KOPT-K1 (cell line): Measurements from ENCODE around the gene CSDE1.
"Not testable (repeated sequence)": the region's sequence is repeated elsewhere in the genome, so short reads cannot be mapped to it uniquely, and the experiment has no call there.

ENCODE experiments used
- H3K27ac ChIP-seq: fragments of 200-600 bp; sonication (generic); 2 replicates; pipeline ENCODE4 v1.5.1; 2016; ENCODE audit warnings: antibody characterized with exemption, mild to moderate bottlenecking, low read depth, low read length; ENCODE audit not compliant: poor library complexity, severe bottlenecking
- H3K36me3 ChIP-seq: fragments of 200-600 bp; sonication (generic); 2 replicates; pipeline ENCODE4 v1.5.1; 2017; ENCODE audit warnings: antibody characterized with exemption, mild to moderate bottlenecking, low read length, moderate library complexity; ENCODE audit not compliant: insufficient read depth
- H3K9me3 ChIP-seq: fragments of 200-600 bp; sonication (generic); 2 replicates; pipeline ENCODE4 v1.5.1; 2017; ENCODE audit warnings: antibody characterized with exemption, low read length, mild to moderate bottlenecking; ENCODE audit not compliant: insufficient read depth, poor library complexity, severe bottlenecking

CSDE1 gene

DNA sequence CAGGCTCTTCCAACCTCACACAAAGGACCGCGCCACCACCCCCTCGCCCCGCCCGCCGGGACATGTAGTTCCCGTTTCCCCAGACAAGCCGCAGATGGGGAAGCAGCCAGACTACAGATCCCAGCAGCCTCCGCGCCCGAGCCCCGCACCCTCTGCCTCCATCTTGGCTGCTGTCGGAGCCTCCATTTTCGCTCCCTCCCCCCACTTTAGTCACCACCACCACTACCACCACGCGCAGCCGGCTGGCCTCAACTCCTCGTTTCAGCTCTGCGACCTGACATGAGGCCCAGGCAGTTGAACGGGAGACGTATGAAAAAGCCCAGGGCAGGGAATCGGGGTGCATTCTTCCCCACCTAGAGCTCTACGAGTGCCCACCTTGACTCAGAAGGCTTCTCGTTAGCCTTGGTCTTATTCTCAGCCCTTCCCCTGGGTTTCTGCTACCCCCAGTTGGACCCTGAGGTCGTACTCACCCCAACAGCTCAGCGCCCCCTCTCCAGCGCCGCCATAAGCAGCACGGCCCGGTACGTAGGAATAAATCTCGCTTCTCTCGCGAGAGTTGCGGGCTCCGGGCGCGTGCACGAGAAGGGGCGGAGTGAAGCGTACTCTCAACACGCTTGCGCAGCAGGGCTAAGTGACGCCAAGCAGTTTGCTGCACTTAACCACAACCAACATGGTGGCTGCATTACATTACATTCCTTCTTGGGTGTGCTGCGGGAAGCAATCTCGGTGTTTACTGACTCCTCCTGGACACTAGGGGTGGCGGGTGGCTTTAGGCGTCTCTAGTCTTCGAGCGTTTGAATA lies at the start of gene CSDE1:
TSS of gene CSDE1 (minus strand) at position 530 of the 801 bp plus-strand sequence. CDS start 18,094 bp downstream, outside the sequence.
- Histone ChIP-seq H3K9me3 (no peaks in the 10 kb centered on the region), H3K27ac (peak within 1 kb of the TSS; percentile 99), H3K36me3 (peaks cover 13% of the 10 kb centered on the region)

DNA sequence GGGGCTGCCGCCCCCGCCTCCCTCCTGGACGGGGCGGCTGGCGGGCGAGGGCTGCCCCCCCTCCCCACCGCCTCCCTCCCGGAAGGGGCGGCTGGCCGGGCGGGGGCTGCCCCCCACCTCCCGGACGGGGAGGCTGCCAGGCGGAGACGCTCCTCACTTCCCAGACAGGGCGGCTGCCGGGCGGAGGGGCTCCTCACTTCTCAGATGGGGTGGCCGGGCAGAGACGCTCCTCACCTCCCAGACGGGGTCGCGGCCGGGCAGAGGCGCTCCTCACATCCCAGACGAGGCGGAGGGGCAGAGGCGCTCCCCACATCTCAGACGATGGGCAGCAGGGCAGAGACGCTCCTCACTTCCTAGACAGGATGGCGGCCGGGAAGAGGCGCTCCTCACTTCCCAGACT lies 46.7 kb upstream of the CSDE1 start:
- not testable (repeated sequence) for H3K27ac ChIP-seq, H3K9me3 ChIP-seq, H3K36me3 ChIP-seq

DNA sequence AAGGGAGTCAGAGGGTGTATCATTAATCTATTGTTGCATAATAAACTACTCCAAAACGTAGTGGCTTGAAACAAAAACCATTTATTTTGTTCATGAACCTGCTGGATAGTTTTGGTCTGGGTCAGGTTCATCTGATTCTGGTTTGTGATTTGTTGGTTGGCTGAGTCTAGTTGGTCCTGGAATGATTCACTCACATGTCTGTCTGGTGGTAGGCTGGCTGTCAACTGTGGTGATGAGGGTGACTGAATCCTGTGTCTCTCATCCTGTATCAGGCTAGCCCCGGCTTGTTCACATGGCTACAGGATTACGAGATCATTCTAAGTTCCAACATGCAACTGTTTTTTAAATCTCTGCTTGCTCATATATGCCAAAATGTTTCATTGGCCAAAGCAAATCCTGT lies 45.2 kb upstream of the CSDE1 start:
- Histone ChIP-seq H3K27ac (no peak overlapping the region), H3K9me3 (peaks cover 4% of the 10 kb centered on the region), H3K36me3 (no peaks in the 10 kb centered on the region)

DNA sequence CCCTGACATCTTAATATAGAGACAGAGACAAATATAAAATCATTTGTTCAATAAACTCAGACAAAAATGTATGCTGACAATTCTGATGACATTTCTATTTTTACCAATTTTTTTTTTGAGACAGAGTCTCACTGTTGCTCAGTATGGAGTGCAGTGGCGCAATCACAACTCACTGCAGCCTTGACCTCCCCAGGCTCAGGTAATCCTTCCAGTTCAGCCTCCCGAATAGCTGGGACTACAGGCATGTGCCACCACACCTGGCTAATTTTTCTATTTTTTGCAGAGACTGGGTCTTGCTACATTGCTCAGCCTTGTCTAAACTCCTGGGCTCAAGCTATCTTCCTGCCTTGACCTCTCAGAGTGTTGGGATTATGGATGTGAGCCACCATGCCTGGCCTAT lies 36.3 kb upstream of the CSDE1 start:
- Histone ChIP-seq H3K36me3 (no peaks in the 10 kb centered on the region), H3K27ac (no peak overlapping the region), H3K9me3 (peaks cover 5% of the 10 kb centered on the region)

DNA sequence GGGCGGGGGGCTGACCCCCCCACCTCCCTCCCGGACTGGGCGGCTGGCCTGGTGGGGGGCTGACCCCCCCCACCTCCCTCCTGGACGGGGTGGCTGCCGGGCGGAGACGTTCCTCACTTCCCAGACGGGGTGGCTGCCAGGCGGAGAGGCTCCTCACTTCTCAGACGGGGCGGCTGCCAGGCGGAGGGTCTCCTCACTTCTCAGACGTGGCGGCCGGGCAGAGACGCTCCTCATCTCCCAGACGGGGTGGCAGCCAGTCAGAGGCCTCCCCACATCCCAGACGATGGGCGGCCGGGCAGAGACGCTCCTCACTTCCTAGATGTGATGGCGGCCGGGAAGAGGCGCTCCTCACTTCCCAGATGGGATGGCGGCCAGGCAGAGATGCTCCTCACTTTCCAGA lies 32.8 kb upstream of the CSDE1 start:
- H3K27ac ChIP-seq, H3K36me3 ChIP-seq: not testable (repeated sequence)
- peaks cover 16% of the 10 kb centered on the region for H3K9me3 ChIP-seq

DNA sequence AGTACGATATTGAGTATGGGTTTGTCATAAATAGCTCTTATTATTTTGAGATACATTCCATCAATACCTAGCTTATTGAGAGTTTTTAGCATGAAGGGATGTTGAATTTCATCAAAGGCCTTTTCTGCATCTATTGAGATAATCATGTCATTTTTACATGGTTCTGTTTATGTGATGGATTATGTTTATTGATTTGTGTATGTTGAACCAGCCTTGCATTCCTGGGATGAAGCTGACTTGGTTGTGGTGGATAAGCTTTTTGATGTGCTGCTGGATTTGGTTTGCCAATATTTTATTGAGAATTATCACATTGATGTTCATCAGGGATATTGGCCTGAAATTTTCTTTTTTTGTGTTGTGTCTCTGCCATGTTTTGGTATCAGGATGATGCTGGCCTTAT lies 28.7 kb upstream of the CSDE1 start:
- H3K9me3 ChIP-seq: peaks cover 11% of the 10 kb centered on the region
- H3K36me3 ChIP-seq, H3K27ac ChIP-seq: not testable (repeated sequence)

DNA sequence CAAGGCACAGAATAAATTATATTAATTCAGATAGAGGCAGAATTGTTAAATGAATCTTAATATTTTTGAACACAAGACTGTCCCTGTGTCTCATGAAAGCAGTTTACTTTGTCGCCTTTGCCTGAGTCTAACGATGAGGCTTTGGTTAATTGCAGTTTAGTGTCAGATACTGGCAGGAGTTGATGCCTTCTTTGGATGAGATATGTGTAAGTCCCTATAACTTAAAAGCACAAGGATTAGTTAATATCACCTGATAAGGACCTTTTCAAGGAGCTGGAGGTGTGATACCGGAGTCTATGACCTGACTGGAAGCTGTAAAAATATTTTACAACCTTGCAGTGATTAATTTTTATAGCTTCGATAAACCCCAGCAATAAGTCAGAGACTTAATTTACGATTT lies 24.7 kb upstream of the CSDE1 start:
- H3K36me3 ChIP-seq: peaks cover 17% of the 10 kb centered on the region
- no peak overlapping the region for H3K27ac ChIP-seq
- H3K9me3 ChIP-seq: peaks cover 11% of the 10 kb centered on the region

DNA sequence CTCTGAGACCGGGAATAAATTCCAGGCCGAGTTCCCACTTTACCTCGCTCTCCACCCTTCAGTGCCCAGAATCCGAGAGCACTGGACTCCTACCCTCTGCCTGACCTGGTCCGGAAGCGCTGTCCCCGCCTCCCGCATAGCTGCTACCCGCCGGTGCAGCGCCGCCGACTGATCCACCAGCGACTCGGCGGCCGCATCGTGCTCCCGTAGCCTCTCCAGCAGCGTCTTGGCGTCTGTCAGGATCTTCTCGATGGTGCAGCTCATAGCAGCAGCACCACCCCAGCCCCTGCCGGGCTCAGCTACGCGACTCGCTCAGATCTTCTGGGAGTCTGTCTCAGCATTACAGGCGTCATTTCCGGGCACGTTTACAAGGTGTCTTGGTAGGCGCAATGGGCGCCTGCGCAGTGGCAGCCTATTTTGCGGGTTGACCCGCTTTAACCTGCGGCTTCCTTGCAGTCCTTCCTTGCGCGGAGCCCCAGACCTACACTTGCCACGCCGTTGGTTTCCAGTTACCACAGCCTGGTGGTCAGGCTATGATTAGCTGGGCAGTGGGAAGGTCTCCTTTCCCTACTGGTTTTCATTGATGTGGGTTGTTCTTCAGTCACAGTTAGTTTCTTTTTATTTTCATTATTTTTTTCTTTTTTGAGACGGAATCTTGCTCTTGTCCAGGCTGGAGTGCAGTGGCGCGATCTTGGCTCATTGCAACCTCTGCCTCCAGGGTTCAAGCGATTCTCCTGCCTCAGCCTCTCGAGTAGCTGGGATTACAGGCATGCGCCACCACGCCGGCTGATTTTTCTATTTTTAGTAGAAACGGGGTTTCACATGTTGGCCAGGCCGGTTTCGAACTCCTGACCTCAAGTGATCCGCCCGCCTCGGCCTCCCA lies 22.8 kb upstream of the CSDE1 start, which contains the start of gene SIKE1:
TSS of gene SIKE1 (minus strand) at position 342 of the 883 bp plus-strand sequence. CDS start at position 264, 78 bp downstream.
- Histone ChIP-seq H3K36me3 (peaks cover 34% of the 10 kb centered on the region), H3K27ac (peak within 1 kb of the TSS; percentile 76), H3K9me3 (peaks cover under 1% of the 10 kb centered on the region)

DNA sequence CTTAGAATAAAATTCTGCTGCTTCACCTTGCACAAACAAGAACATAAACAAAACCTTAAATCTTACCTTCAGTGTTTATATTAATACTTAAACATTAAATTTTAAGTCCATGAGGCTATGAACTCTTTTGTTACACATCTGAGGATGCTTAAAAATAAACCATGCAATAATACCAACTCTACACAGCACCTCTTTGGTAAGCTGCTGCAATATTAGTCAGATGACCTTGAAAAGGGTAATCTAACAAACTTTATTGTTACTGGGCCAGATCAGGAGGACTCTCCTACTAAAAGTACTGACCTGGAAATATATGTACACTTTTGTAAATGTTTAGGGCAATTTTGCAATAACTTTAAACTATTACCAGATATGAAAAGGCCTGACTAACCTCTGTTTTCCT lies 21.9 kb upstream of the CSDE1 start:
- Histone ChIP-seq H3K36me3 (peaks cover 43% of the 10 kb centered on the region), H3K27ac (peak overlapping the region; percentile 76), H3K9me3 (no peaks in the 10 kb centered on the region)

DNA sequence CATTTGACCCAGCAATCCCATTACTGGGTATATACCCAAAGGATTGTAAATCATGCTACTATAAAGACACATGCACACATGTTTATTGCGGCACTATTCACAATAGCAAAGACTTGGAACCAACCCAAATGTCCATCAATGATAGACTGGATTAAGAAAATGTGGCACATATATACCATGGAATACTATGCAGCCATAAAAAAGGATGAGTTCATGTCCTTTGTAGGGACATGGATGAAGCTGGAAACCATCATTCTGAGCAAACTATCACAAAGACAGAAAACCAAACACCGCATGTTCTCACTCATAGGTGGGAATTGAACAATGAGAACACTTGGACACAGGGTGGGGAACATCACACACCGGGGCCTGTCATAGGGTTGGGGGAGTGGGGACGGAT lies 18.9 kb upstream of the CSDE1 start:
- H3K9me3 ChIP-seq, H3K27ac ChIP-seq: not testable (repeated sequence)
- peaks cover 68% of the 10 kb centered on the region for H3K36me3 ChIP-seq

DNA sequence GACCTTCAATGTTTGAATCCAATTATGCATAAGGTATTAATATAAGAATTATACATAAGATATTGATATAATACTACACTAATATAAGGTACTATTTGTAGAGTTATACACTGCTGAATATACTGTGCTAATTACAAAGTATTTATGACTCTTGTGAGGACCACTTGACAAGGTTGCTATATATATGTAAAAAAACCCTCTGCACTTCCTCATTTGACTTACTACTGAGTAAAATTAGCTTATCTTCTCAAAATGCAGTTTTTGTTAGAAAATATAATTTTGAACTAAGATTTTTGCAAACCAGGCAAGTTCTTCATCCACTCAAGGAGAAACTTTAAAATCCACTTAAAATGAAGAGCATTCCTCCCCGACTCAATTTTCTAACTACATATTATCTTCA lies 14.2 kb upstream of the CSDE1 start:
- Histone ChIP-seq H3K27ac (no peak overlapping the region), H3K36me3 (peaks cover 66% of the 10 kb centered on the region), H3K9me3 (no peaks in the 10 kb centered on the region)

DNA sequence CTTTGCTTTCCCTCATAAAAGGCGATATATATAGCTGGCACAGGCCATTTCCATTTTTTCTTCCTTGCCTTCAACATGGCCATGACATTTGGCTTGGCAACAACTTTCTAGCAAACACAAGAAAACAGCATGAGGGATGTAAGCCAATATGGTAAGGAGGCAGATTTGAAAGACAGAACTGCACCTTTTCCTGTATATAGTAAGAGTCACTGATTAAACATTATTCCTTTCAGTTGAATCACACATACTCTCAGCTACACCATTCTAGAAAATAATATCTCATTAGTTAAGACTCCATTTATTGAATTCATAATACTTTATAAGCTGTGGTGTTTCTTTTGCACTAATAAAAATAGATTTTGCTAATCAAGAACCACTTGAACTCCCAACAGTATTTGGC lies 13.2 kb upstream of the CSDE1 start:
- Histone ChIP-seq H3K27ac (no peak overlapping the region), H3K36me3 (peaks cover 58% of the 10 kb centered on the region), H3K9me3 (no peaks in the 10 kb centered on the region)

DNA sequence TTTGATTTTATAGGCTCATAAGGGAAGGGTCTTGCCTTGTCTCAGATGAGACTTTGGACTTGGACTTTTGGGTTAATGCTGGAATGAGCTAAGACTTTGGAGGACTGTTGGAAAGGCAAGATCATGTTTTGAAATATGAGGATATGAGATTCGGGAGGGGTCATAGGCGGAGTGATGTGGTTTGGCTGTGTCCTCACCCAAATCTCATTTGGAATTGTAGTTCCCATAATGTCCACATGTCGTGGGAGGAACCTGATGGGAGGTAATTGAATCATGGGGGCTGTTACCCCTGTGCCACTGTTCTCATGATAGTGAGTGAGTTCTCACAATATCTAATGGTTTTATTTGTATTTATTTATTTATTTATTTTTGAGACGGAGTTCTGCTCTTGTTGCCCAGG lies 6.9 kb upstream of the CSDE1 start:
- Histone ChIP-seq H3K36me3 (peaks cover 5% of the 10 kb centered on the region; the same call in 1 of the 2 replicates), H3K27ac (no peak overlapping the region), H3K9me3 (no peaks in the 10 kb centered on the region)

DNA sequence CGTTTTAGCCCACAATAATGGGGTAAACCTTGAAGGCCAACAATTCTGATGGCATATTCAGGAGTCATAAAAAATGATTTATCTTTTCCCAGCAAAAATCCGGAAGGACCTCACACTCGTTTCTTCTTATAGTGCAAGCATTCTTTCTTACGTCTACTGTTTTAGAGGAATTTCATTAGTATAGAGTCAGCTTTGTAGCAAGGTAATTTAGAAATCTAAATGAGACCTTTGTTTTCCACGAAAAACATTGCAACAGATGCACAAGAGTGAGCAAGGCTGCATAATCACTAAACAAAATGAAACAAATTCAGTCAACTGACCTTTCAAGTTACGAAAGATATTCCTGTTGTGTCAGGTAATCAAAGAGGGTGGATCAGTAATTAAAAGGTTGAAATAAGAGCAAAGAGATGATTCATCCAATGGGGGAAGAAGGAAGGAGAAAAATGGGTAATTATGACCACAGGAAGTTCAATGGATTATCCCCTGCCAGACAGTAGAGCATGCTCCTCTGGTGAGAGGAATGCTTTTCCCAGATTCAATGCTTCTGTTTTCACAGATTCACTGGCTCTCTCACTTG lies 560 bp upstream of the CSDE1 start:
- H3K27ac ChIP-seq: peak overlapping the region; percentile 99
- H3K36me3 ChIP-seq: peaks cover 12% of the 10 kb centered on the region
- no peaks in the 10 kb centered on the region for H3K9me3 ChIP-seq

DNA sequence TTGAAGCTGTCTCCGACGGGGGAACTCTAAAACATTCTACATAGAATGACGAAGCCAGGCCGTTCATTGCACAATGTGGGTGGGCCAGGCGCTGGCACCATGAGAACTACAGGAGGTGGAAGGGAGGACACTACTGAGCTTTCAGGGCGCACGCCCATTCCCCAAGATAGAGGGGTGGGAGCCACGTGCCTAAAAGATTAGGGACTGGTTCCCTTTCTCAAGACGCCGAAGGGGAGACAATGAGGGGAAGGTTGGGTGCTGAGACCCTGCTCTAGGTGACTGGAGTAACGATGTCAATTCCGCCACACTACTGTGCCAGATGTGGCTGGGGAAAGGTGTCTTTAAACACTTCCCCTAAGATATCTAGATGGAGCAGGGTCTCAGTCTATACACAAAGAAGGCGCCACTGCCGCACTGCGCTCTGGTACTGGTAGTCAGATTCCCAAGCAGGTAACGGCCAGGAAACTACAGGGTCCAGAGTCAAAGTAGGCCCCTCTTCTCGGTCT lies 782 bp downstream of the CSDE1 start:
- Histone ChIP-seq H3K9me3 (no peaks in the 10 kb centered on the region), H3K36me3 (peaks cover 17% of the 10 kb centered on the region), H3K27ac (peak overlapping the region; percentile 99)
